A673 (cell line): ENCODE results near the gene BUB1B. TPM values are rescaled to one million over a fixed set of nuclear protein-coding genes. Genes with fewer than 3 reads are reported as not detected.
"Not testable (repeated sequence)": the region's sequence is repeated elsewhere in the genome, so short reads cannot be mapped to it uniquely, and the experiment has no call there.

ENCODE experiments used
- BruUV-seq: library from RNA; stranded (reverse); fragments of 400-500 nt; replicated peaks from 2 replicates; lab custom pipeline; 2021; lab: Mats Ljungman, UMichigan
- CTCF ChIA-PET: fragments of 300-600 bp; sonication (Branson Sonifier 250); formaldehyde crosslinking; loops from one replicate; lab custom pipeline; 2022; ENCODE audit warnings: antibody characterized with exemption; lab: Charles Lee
- POLR2A ChIA-PET: fragments of 300-600 bp; sonication (Branson Sonifier 250); formaldehyde crosslinking; loops from one replicate; lab custom pipeline; 2022; ENCODE audit warnings: antibody characterized with exemption; ENCODE audit not compliant: low non-redundant PET; lab: Charles Lee
- DNase-seq: peaks from one replicate; pipeline ENCODE4 v3.0.0-alpha.2; 2015; ENCODE audit warnings: low spot score
- H3K27ac ChIP-seq: fragments of 200-600 bp; sonication (generic); 2 replicates; pipeline ENCODE4 v1.5.1; 2016; ENCODE audit warnings: mixed run types, low read depth, mild to moderate bottlenecking, mixed read lengths, antibody characterized with exemption, low read length; ENCODE audit not compliant: poor library complexity, severe bottlenecking
- H3K27me3 ChIP-seq: fragments of 200-600 bp; sonication (generic); replicated peaks from 2 replicates; pipeline ENCODE4 v1.6.1; 2017; ENCODE audit warnings: mixed run types, low read depth, mild to moderate bottlenecking, mixed read lengths, antibody characterized with exemption, low read length; ENCODE audit not compliant: insufficient read depth, poor library complexity
- H3K36me3 ChIP-seq: fragments of 200-600 bp; sonication (generic); 2 replicates; pipeline ENCODE4 v1.6.1; 2016; ENCODE audit warnings: mixed run types, mild to moderate bottlenecking, mixed read lengths, antibody characterized with exemption, low read length; ENCODE audit not compliant: insufficient read depth, poor library complexity, severe bottlenecking
- H3K4me1 ChIP-seq: fragments of 200-600 bp; sonication (generic); 2 replicates; pipeline ENCODE4 v1.6.1; 2017; ENCODE audit warnings: mixed run types, mild to moderate bottlenecking, mixed read lengths, antibody characterized with exemption, low read length; ENCODE audit not compliant: insufficient read depth, poor library complexity, severe bottlenecking
- H3K4me3 ChIP-seq: fragments of 200-600 bp; sonication (generic); 2 replicates; pipeline ENCODE4 v1.5.1; 2016; ENCODE audit warnings: low read depth, mixed run types, mild to moderate bottlenecking, mixed read lengths, low read length; ENCODE audit not compliant: poor library complexity, severe bottlenecking
- H3K9me3 ChIP-seq: fragments of 200-600 bp; sonication (generic); 2 replicates; pipeline ENCODE4 v1.6.1; 2016; ENCODE audit warnings: mixed run types, low read depth, mild to moderate bottlenecking, mixed read lengths, antibody characterized with exemption, low read length; ENCODE audit not compliant: poor library complexity, severe bottlenecking
- CTCF ChIP-seq: fragments of 300-800, 200-600 bp; sonication (generic); conservative IDR thresholded peaks from 2 replicates; pipeline ENCODE4 v1.5.1; 2017; ENCODE audit warnings: low read depth, mild to moderate bottlenecking, antibody characterized with exemption, low read length, moderate library complexity, mixed read lengths
- EZH2 ChIP-seq: fragments of 200-600 bp; sonication (generic); IDR thresholded peaks from 2 replicates; pipeline ENCODE4 v1.6.1; 2017; ENCODE audit warnings: borderline replicate concordance, low read depth, mild to moderate bottlenecking, mixed read lengths, antibody characterized with exemption, low read length; ENCODE audit not compliant: poor library complexity, severe bottlenecking
- intact Hi-C: fragments of 100-400 bp; cut with micrococcal nuclease; formaldehyde crosslinking; loops from one replicate; pipeline ENCODE4 v1.10.0; 2022; ENCODE audit not compliant: unreplicated experiment
- total RNA-seq: library from RNA; stranded (reverse); gene quantifications from 2 replicates; pipeline ENCODE4 v1.2.3, GENCODE V29; 2021

The BUB1B gene
- total RNA-seq, 1 experiment from 2014 or later, result 196 TPM

GRCh38 chr15:40150163-40150925 lies 10.5 kb upstream of the BUB1B start:
- POLR2A ChIA-PET, result interaction anchor here (0.5 kb wide), 1 partner anchor 316 kb away, joined by 4 read pairs; no protein-coding TSS in a partner anchor
- CTCF ChIA-PET, result no interaction called here
- Histone ChIP-seq H3K36me3 (no peaks in the 10 kb centered on the region), H3K27me3 (no peaks in the 10 kb centered on the region), H3K27ac (no peak overlapping the region), H3K4me1 (no peaks in the 10 kb centered on the region), H3K9me3 (no peaks in the 10 kb centered on the region), H3K4me3 (no peak overlapping the region)
- BruUV-seq, result no TSS peak
- DNase-seq, result peak; percentile 71
- TF ChIP-seq EZH2, result no peak
- TF ChIP-seq CTCF, result no peak
- intact Hi-C loops, result no loop called here

GRCh38 chr15:40151499-40151898 lies 9.4 kb upstream of the BUB1B start:
- H3K9me3 ChIP-seq, result no peaks in the 10 kb centered on the region
- H3K27me3 ChIP-seq, result no peaks in the 10 kb centered on the region
- ChIA-PET POLR2A (no interaction called here), CTCF (no interaction called here)
- BruUV-seq, result no TSS peak
- no peak overlapping the region for H3K27ac ChIP-seq
- no peak overlapping the region for H3K4me3 ChIP-seq
- no peak for DNase-seq
- H3K36me3 ChIP-seq, result no peaks in the 10 kb centered on the region
- intact Hi-C loops, result no loop called here
- no peaks in the 10 kb centered on the region for H3K4me1 ChIP-seq
- TF ChIP-seq CTCF (no peak), EZH2 (no peak)

GRCh38 chr15:40151991-40152390 lies 8.9 kb upstream of the BUB1B start:
- no TSS peak for BruUV-seq
- CTCF ChIA-PET, result no interaction called here

GRCh38 chr15:40154821-40155220 lies 6.0 kb upstream of the BUB1B start:
- CTCF ChIA-PET, H3K4me1 ChIP-seq, H3K27ac ChIP-seq, H3K9me3 ChIP-seq, H3K27me3 ChIP-seq, BruUV-seq, DNase-seq, POLR2A ChIA-PET, H3K4me3 ChIP-seq, H3K36me3 ChIP-seq, intact Hi-C loops: not testable (repeated sequence)

More at GRCh38 chr15:40151991-40152390, 8.9 kb upstream of the BUB1B start:
- no peak for DNase-seq
- Histone ChIP-seq H3K27ac (no peak overlapping the region), H3K4me1 (no peaks in the 10 kb centered on the region), H3K9me3 (no peaks in the 10 kb centered on the region), H3K27me3 (no peaks in the 10 kb centered on the region), H3K4me3 (no peak overlapping the region), H3K36me3 (no peaks in the 10 kb centered on the region)
- no peak for TF ChIP-seq EZH2
- no peak for TF ChIP-seq CTCF
- POLR2A ChIA-PET, result no interaction called here
- intact Hi-C loops, result no loop called here
